Neural progenitor cell (in vitro differentiated cells): Measurements from ENCODE around the gene GMPR. TPM values are rescaled to one million over a fixed set of nuclear protein-coding genes. Genes with fewer than 3 reads are reported as not detected.

Experiments used
- DNase-seq: peaks from one replicate; pipeline ENCODE4 v3.0.0-alpha.2; 2016; ENCODE audit warnings: low spot score
- H2AFZ ChIP-seq: fragments of 200-600 bp; sonication (generic); replicated peaks from 2 replicates; pipeline ENCODE4 v1.6.1; 2016; ENCODE audit warnings: antibody characterized with exemption
- H3F3A ChIP-seq: fragments of 200-600 bp; sonication (generic); 2 replicates; pipeline ENCODE4 v1.6.1; 2016; ENCODE audit warnings: antibody characterized with exemption, low read depth
- H3K27ac ChIP-seq: fragments of 200-600 bp; sonication (generic); 2 replicates; pipeline ENCODE4 v1.5.1; 2016; ENCODE audit warnings: mild to moderate bottlenecking
- H3K27me3 ChIP-seq: fragments of 200-600 bp; sonication (generic); 2 replicates; pipeline ENCODE4 v1.6.1; 2016; ENCODE audit warnings: mild to moderate bottlenecking, moderate library complexity
- H3K36me3 ChIP-seq: fragments of 200-600 bp; sonication (generic); 2 replicates; pipeline ENCODE4 v1.5.1; 2016
- H3K4me1 ChIP-seq: fragments of 200-600 bp; sonication (generic); 2 replicates; pipeline ENCODE4 v1.6.1; 2016; ENCODE audit warnings: mixed run types
- H3K4me2 ChIP-seq: fragments of 200-600 bp; sonication (generic); 2 replicates; pipeline ENCODE4 v1.6.1; 2016
- H3K4me3 ChIP-seq: fragments of 200-600 bp; sonication (generic); 2 replicates; pipeline ENCODE4 v1.5.1; 2016
- H3K79me2 ChIP-seq: fragments of 200-600 bp; sonication (generic); 2 replicates; pipeline ENCODE4 v1.6.1; 2016; ENCODE audit warnings: low read depth
- H3K9ac ChIP-seq: fragments of 200-600 bp; sonication (generic); 2 replicates; pipeline ENCODE4 v1.6.1; 2016
- H3K9me3 ChIP-seq: fragments of 200-600 bp; sonication (generic); 2 replicates; pipeline ENCODE4 v1.5.1; 2016; ENCODE audit warnings: low read depth
- H4K20me1 ChIP-seq: fragments of 200-600 bp; sonication (generic); 2 replicates; pipeline ENCODE4 v1.6.1; 2016; ENCODE audit warnings: low read depth
- H3K27ac Mint-ChIP-seq: 3 replicates; pipeline ENCODE4 v1.8.0; 2021; ENCODE audit warnings: mixed read lengths
- H3K27me3 Mint-ChIP-seq: 2 replicates; pipeline ENCODE4 v1.8.0; 2022; ENCODE audit warnings: low read depth, mild to moderate bottlenecking, inconsistent platforms, moderate library complexity, mixed read lengths; ENCODE audit not compliant: insufficient read depth
- H3K36me3 Mint-ChIP-seq: 3 replicates; pipeline ENCODE4 v1.8.0; 2021; ENCODE audit warnings: mixed read lengths
- H3K4me1 Mint-ChIP-seq: 3 replicates; pipeline ENCODE4 v1.8.0; 2021; ENCODE audit warnings: mixed read lengths
- H3K4me3 Mint-ChIP-seq: 3 replicates; pipeline ENCODE4 v1.8.0; 2021; ENCODE audit warnings: mild to moderate bottlenecking, moderate library complexity, mixed read lengths
- H3K9me3 Mint-ChIP-seq: 3 replicates; pipeline ENCODE4 v1.8.0; 2020; ENCODE audit warnings: mixed read lengths
- EZH2 ChIP-seq: fragments of 200-600 bp; sonication (generic); IDR thresholded peaks from 2 replicates; pipeline ENCODE4 v1.6.1; 2017; ENCODE audit warnings: antibody characterized with exemption, mild to moderate bottlenecking, moderate library complexity
- EZH2phosphoT487 ChIP-seq: fragments of 200-600 bp; sonication (generic); IDR thresholded peaks from 2 replicates; pipeline ENCODE4 v1.6.1; 2017; ENCODE audit warnings: antibody characterized with exemption
- total RNA-seq: library from RNA; depleted of rRNA; stranded (reverse); fragments of >200 nt; gene quantifications from 2 replicates; pipeline ENCODE4 v1.2.3, GENCODE V29; 2015; ENCODE audit warnings: low replicate concordance
- TF ChIP-seq, protein P1 (sequence below): fragments of 200-600 bp; sonication (generic); IDR thresholded peaks from 2 replicates; pipeline ENCODE4 v1.5.1; 2017; ENCODE audit warnings: antibody characterized with exemption, mild to moderate bottlenecking

GMPR gene
- total RNA-seq, 1 donor from 2014 or later: not detected

DNA sequence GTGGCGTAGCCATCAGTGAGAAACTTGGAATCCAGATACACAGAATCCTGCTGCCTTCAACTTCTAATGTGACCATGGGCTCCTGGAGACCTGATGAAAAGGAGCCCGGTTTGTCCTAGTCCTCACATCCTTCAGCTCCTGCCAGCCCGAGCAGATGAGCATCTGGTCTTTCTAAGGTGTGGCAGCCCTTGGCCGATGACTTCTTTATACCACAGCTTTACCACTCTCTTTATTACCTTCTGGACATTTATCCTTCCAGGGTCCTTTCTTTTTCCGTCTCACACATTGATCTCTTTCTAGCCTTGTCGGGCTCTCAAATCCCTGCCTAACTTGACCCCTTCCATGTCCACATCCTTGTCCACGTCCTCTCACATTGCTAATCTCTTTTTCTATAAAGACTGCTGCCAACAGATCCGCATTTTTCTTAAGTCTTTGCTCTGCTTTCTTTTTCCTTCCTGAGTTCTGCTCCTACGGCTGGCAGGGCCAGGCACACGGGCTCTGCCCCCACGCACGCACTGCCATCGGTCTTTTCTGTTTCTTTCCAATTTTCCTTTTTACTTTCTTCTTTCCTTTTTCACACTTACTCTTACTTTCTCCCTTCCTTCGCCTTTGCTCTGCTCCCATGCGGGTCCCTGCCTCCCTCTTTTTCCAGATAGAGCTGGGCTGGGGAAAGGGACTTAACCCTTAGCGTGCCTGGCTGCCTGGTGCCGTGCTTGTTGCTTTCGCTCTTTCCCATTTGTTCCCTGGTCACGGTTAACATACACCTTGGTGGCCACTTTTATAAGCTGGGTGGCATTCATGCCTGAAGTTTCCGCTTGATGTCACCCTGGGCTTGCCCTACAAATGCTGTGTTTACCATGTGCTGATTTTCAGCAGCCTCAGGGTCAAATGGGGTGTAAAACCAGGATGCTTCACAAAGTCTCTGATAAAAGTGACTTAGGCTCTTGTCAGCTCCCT is 9.4 kb upstream of the GMPR start:
- H3K79me2 ChIP-seq: no peaks in the 10 kb centered on the region

DNA sequence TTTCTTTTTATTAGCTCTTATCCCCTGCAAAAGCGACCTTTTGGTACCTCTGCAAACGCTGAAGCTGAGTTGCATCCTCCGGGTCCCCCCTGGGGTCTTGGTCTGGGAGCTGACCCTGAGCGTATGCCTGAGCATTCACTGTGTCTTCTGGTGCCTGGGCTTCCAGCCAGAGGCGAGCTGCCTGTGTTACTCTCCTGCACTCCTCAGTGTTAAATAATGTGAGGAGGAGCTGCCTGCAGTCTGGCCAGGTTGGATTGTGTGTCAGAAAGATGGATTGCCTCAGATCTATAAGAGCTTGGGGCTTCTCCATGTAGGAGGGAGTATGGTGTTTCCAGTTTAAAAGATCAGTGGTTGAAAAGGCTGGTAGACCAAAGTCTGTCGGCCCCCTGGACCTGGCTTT is 8.7 kb upstream of the GMPR start:
- Mint-ChIP-seq H3K27ac (no peak overlapping the region), H3K27me3 (peaks cover 12% of the 10 kb centered on the region)

More for the DNA sequence above, 9.4 kb upstream of the GMPR start:
- no peak overlapping the region for H3K9ac ChIP-seq
- H4K20me1 ChIP-seq: no peaks in the 10 kb centered on the region
- no peak for DNase-seq
- Mint-ChIP-seq H3K9me3 (peaks cover 3% of the 10 kb centered on the region), H3K36me3 (peaks cover 2% of the 10 kb centered on the region), H3K27me3 (peaks cover 18% of the 10 kb centered on the region), H3K4me3 (no peak overlapping the region), H3K4me1 (peaks cover 18% of the 10 kb centered on the region), H3K27ac (no peak overlapping the region)
- H3K4me1 ChIP-seq: peaks cover 27% of the 10 kb centered on the region
- peaks cover 13% of the 10 kb centered on the region for H3K27me3 ChIP-seq
- H3K4me2 ChIP-seq: peak overlapping the region; percentile 60
- peak overlapping the region; percentile 15 for H3K4me3 ChIP-seq
- no peaks in the 10 kb centered on the region for H3K9me3 ChIP-seq
- no peak overlapping the region for H3K27ac ChIP-seq
- TF ChIP-seq EZH2: no peak
- no peak for TF ChIP-seq EZH2phosphoT487
- TF ChIP-seq, protein P1, sequence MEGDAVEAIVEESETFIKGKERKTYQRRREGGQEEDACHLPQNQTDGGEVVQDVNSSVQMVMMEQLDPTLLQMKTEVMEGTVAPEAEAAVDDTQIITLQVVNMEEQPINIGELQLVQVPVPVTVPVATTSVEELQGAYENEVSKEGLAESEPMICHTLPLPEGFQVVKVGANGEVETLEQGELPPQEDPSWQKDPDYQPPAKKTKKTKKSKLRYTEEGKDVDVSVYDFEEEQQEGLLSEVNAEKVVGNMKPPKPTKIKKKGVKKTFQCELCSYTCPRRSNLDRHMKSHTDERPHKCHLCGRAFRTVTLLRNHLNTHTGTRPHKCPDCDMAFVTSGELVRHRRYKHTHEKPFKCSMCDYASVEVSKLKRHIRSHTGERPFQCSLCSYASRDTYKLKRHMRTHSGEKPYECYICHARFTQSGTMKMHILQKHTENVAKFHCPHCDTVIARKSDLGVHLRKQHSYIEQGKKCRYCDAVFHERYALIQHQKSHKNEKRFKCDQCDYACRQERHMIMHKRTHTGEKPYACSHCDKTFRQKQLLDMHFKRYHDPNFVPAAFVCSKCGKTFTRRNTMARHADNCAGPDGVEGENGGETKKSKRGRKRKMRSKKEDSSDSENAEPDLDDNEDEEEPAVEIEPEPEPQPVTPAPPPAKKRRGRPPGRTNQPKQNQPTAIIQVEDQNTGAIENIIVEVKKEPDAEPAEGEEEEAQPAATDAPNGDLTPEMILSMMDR: no peak
- no peak overlapping the region for H2AFZ ChIP-seq
- no peaks in the 10 kb centered on the region for H3K36me3 ChIP-seq
- H3F3A ChIP-seq: no peaks in the 10 kb centered on the region

DNA sequence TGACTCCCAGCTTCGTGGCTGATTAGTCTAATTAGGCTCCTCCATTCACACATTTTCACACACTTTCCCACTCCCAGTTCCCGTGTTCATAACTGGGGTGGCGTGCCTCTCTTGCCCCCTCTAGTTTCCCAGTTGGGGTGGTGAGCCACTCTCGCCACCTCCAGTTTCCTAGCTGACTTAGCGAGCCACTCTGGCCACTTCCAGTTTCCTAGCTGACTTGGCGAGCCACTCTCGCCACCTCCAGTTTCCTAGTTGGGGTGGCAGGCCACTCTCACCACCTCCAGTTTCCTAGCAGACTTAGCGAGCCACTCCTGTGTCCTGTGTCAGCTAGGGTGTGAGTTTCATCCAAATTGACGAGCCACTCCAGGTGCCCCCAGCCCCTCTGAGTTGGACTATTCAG is 7.4 kb upstream of the GMPR start:
- H3K36me3 Mint-ChIP-seq: peaks cover 2% of the 10 kb centered on the region

More for the DNA sequence above, 8.7 kb upstream of the GMPR start:
- H3K36me3 ChIP-seq: no peaks in the 10 kb centered on the region
- H3F3A ChIP-seq: no peaks in the 10 kb centered on the region
- peaks cover 3% of the 10 kb centered on the region for H3K9me3 Mint-ChIP-seq
- H3K4me1 ChIP-seq: peaks cover 27% of the 10 kb centered on the region
- peaks cover 2% of the 10 kb centered on the region for H3K36me3 Mint-ChIP-seq
- H3K4me2 ChIP-seq: peak overlapping the region; percentile 60
- H3K4me3 Mint-ChIP-seq: no peak overlapping the region
- peaks cover 13% of the 10 kb centered on the region for H3K27me3 ChIP-seq
- H3K9me3 ChIP-seq: no peaks in the 10 kb centered on the region
- no peak overlapping the region for H3K27ac ChIP-seq
- no peaks in the 10 kb centered on the region for H4K20me1 ChIP-seq
- TF ChIP-seq EZH2phosphoT487 (no peak), EZH2 (no peak)
- TF ChIP-seq, protein P1: no peak
- DNase-seq: no peak
- no peak overlapping the region for H2AFZ ChIP-seq
- H3K79me2 ChIP-seq: no peaks in the 10 kb centered on the region
- H3K4me1 Mint-ChIP-seq: peaks cover 11% of the 10 kb centered on the region
- H3K4me3 ChIP-seq: no peak overlapping the region
- H3K9ac ChIP-seq: no peak overlapping the region

More for the DNA sequence above, 7.4 kb upstream of the GMPR start:
- H3K4me2 ChIP-seq: no peak overlapping the region
- H4K20me1 ChIP-seq: no peaks in the 10 kb centered on the region
- Mint-ChIP-seq H3K4me3 (no peak overlapping the region), H3K27ac (no peak overlapping the region), H3K9me3 (peaks cover 3% of the 10 kb centered on the region), H3K27me3 (peaks cover 6% of the 10 kb centered on the region), H3K4me1 (peaks cover 11% of the 10 kb centered on the region)
- no peak overlapping the region for H3K27ac ChIP-seq
- no peak overlapping the region for H3K9ac ChIP-seq
- no peaks in the 10 kb centered on the region for H3K9me3 ChIP-seq
- H3K79me2 ChIP-seq: no peaks in the 10 kb centered on the region
- H3F3A ChIP-seq: no peaks in the 10 kb centered on the region
- no peak for DNase-seq
- peaks cover 27% of the 10 kb centered on the region for H3K4me1 ChIP-seq
- no peak for TF ChIP-seq EZH2
- TF ChIP-seq EZH2phosphoT487: no peak
- TF ChIP-seq, protein P1: no peak
- no peaks in the 10 kb centered on the region for H3K36me3 ChIP-seq
- H3K27me3 ChIP-seq: peaks cover 21% of the 10 kb centered on the region
- H3K4me3 ChIP-seq: no peak overlapping the region
- no peak overlapping the region for H2AFZ ChIP-seq
